Forelimb muscle (tissue), 1 donor: ENCODE measurements around the gene SMARCAD1. TPM values are rescaled to one million over a fixed set of nuclear protein-coding genes. Genes with fewer than 3 reads are reported as not detected.
A peak's percentile ranks its signal among the peaks of the same experiment; 100 is the strongest.

ENCODE experiments used
- DNase-seq: peaks from one replicate; pipeline ENCODE4 v3.0.0-alpha.2; 2013; ENCODE audit warnings: low read depth
- polyA plus RNA-seq: library from polyadenylated mRNA; unstranded; fragments of 120-200 nt; gene quantifications from one replicate; pipeline ENCODE4 v1.2.1, GENCODE V29; 2013; ENCODE audit not compliant: insufficient read length

The SMARCAD1 gene
- 31.2 TPM for polyA plus RNA-seq

GRCh38 chr4:94207469-94208224 is at the start of gene SMARCAD1:
Gene SMARCAD1 (plus strand): TSS chr4:94207865. CDS start chr4:94208395, 530 bp downstream.
- DNase-seq = peak; percentile 98

- DNase-seq = no peak
These were observed 48.8 kb upstream of the SMARCAD1 start for GRCh38 chr4:94158883-94159282.

- no peak for DNase-seq
These were observed 47.9 kb upstream of the SMARCAD1 start for GRCh38 chr4:94159790-94160189.

- no peak for DNase-seq
These were observed 46.9 kb upstream of the SMARCAD1 start for GRCh38 chr4:94160774-94161173.

GRCh38 chr4:94165256-94165655 is 42.4 kb upstream of the SMARCAD1 start:
- no peak for DNase-seq

GRCh38 chr4:94168321-94168720 is 39.3 kb upstream of the SMARCAD1 start:
- no peak for DNase-seq

GRCh38 chr4:94169803-94170372 is 37.8 kb upstream of the SMARCAD1 start:
- no peak for DNase-seq

- no peak for DNase-seq
These were observed 36.0 kb upstream of the SMARCAD1 start for GRCh38 chr4:94171616-94172015.

- no peak for DNase-seq
These were observed 32.0 kb upstream of the SMARCAD1 start for GRCh38 chr4:94175553-94176261.

GRCh38 chr4:94177822-94178221 is 29.8 kb upstream of the SMARCAD1 start:
- no peak for DNase-seq

- no peak for DNase-seq
These were observed 25.9 kb upstream of the SMARCAD1 start for GRCh38 chr4:94181815-94182214.

GRCh38 chr4:94202769-94203168 is 4.9 kb upstream of the SMARCAD1 start:
- DNase-seq = no peak

- no peak for DNase-seq
These were observed 601 bp downstream of the SMARCAD1 start for GRCh38 chr4:94208266-94208665.

GRCh38 chr4:94208918-94209317 is 1.3 kb downstream of the SMARCAD1 start:
- DNase-seq = no peak

- DNase-seq = no peak
These were observed 4.2 kb downstream of the SMARCAD1 start for GRCh38 chr4:94211861-94212260.

- DNase-seq = no peak
These were observed 7.1 kb downstream of the SMARCAD1 start for GRCh38 chr4:94214703-94215319.

GRCh38 chr4:94216394-94216793 is 8.7 kb downstream of the SMARCAD1 start:
- DNase-seq = no peak

- no peak for DNase-seq
These were observed 11.7 kb downstream of the SMARCAD1 start for GRCh38 chr4:94219402-94219801.

- no peak for DNase-seq
These were observed 14.3 kb downstream of the SMARCAD1 start for GRCh38 chr4:94221916-94222315.

- no peak for DNase-seq
These were observed 17.8 kb downstream of the SMARCAD1 start for GRCh38 chr4:94225449-94225848.

GRCh38 chr4:94226763-94227162 is 19.1 kb downstream of the SMARCAD1 start:
- no peak for DNase-seq

GRCh38 chr4:94228493-94229216 is 21.0 kb downstream of the SMARCAD1 start:
- DNase-seq = no peak
